A673 (cell line): ENCODE measurements around the gene ZBTB16. TPM values are rescaled to one million over a fixed set of nuclear protein-coding genes. Genes with fewer than 3 reads are reported as not detected.

Experiments used
- BruUV-seq: library from RNA; stranded (reverse); fragments of 400-500 nt; replicated peaks from 2 replicates; lab custom pipeline; 2021; lab: Mats Ljungman, UMichigan
- CTCF ChIA-PET: fragments of 300-600 bp; sonication (Branson Sonifier 250); formaldehyde crosslinking; loops from one replicate; lab custom pipeline; 2022; ENCODE audit warnings: antibody characterized with exemption; lab: Charles Lee
- POLR2A ChIA-PET: fragments of 300-600 bp; sonication (Branson Sonifier 250); formaldehyde crosslinking; loops from one replicate; lab custom pipeline; 2022; ENCODE audit warnings: antibody characterized with exemption; ENCODE audit not compliant: low non-redundant PET; lab: Charles Lee
- DNase-seq: peaks from one replicate; pipeline ENCODE4 v3.0.0-alpha.2; 2015; ENCODE audit warnings: low spot score
- H3K27ac ChIP-seq: fragments of 200-600 bp; sonication (generic); 2 replicates; pipeline ENCODE4 v1.5.1; 2016; ENCODE audit warnings: mixed run types, low read depth, mild to moderate bottlenecking, mixed read lengths, antibody characterized with exemption, low read length; ENCODE audit not compliant: poor library complexity, severe bottlenecking
- H3K27me3 ChIP-seq: fragments of 200-600 bp; sonication (generic); replicated peaks from 2 replicates; pipeline ENCODE4 v1.6.1; 2017; ENCODE audit warnings: mixed run types, low read depth, mild to moderate bottlenecking, mixed read lengths, antibody characterized with exemption, low read length; ENCODE audit not compliant: insufficient read depth, poor library complexity
- H3K36me3 ChIP-seq: fragments of 200-600 bp; sonication (generic); 2 replicates; pipeline ENCODE4 v1.6.1; 2016; ENCODE audit warnings: mixed run types, mild to moderate bottlenecking, mixed read lengths, antibody characterized with exemption, low read length; ENCODE audit not compliant: insufficient read depth, poor library complexity, severe bottlenecking
- H3K4me1 ChIP-seq: fragments of 200-600 bp; sonication (generic); 2 replicates; pipeline ENCODE4 v1.6.1; 2017; ENCODE audit warnings: mixed run types, mild to moderate bottlenecking, mixed read lengths, antibody characterized with exemption, low read length; ENCODE audit not compliant: insufficient read depth, poor library complexity, severe bottlenecking
- H3K4me3 ChIP-seq: fragments of 200-600 bp; sonication (generic); 2 replicates; pipeline ENCODE4 v1.5.1; 2016; ENCODE audit warnings: low read depth, mixed run types, mild to moderate bottlenecking, mixed read lengths, low read length; ENCODE audit not compliant: poor library complexity, severe bottlenecking
- H3K9me3 ChIP-seq: fragments of 200-600 bp; sonication (generic); 2 replicates; pipeline ENCODE4 v1.6.1; 2016; ENCODE audit warnings: mixed run types, low read depth, mild to moderate bottlenecking, mixed read lengths, antibody characterized with exemption, low read length; ENCODE audit not compliant: poor library complexity, severe bottlenecking
- EZH2 ChIP-seq: fragments of 200-600 bp; sonication (generic); IDR thresholded peaks from 2 replicates; pipeline ENCODE4 v1.6.1; 2017; ENCODE audit warnings: borderline replicate concordance, low read depth, mild to moderate bottlenecking, mixed read lengths, antibody characterized with exemption, low read length; ENCODE audit not compliant: poor library complexity, severe bottlenecking
- intact Hi-C: fragments of 100-400 bp; cut with micrococcal nuclease; formaldehyde crosslinking; loops from one replicate; pipeline ENCODE4 v1.10.0; 2022; ENCODE audit not compliant: unreplicated experiment
- total RNA-seq: library from RNA; stranded (reverse); gene quantifications from 2 replicates; pipeline ENCODE4 v1.2.3, GENCODE V29; 2021
- TF ChIP-seq, protein P1 (sequence below): fragments of 300-800, 200-600 bp; sonication (generic); conservative IDR thresholded peaks from 2 replicates; pipeline ENCODE4 v1.5.1; 2017; ENCODE audit warnings: low read depth, mild to moderate bottlenecking, antibody characterized with exemption, low read length, moderate library complexity, mixed read lengths

ZBTB16 gene
- total RNA-seq, 1 experiment from 2014 or later = 12.0 TPM

GRCh38 chr11:114169321-114169749, 109.8 kb downstream of the ZBTB16 start:
- no peak overlapping the region for H3K27ac ChIP-seq
- no peaks in the 10 kb centered on the region for H3K9me3 ChIP-seq
- no peaks in the 10 kb centered on the region for H3K27me3 ChIP-seq
- DNase-seq = no peak
- TF ChIP-seq EZH2 = no peak
- TF ChIP-seq, protein P1, sequence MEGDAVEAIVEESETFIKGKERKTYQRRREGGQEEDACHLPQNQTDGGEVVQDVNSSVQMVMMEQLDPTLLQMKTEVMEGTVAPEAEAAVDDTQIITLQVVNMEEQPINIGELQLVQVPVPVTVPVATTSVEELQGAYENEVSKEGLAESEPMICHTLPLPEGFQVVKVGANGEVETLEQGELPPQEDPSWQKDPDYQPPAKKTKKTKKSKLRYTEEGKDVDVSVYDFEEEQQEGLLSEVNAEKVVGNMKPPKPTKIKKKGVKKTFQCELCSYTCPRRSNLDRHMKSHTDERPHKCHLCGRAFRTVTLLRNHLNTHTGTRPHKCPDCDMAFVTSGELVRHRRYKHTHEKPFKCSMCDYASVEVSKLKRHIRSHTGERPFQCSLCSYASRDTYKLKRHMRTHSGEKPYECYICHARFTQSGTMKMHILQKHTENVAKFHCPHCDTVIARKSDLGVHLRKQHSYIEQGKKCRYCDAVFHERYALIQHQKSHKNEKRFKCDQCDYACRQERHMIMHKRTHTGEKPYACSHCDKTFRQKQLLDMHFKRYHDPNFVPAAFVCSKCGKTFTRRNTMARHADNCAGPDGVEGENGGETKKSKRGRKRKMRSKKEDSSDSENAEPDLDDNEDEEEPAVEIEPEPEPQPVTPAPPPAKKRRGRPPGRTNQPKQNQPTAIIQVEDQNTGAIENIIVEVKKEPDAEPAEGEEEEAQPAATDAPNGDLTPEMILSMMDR = no peak
- BruUV-seq = no TSS peak
- H3K4me1 ChIP-seq = peaks cover 95% of the 10 kb centered on the region
- H3K36me3 ChIP-seq = no peaks in the 10 kb centered on the region
- ChIA-PET CTCF (interaction anchor here (0.6 kb wide), 1 partner anchor 42 kb away, joined by 4 read pairs; no protein-coding TSS in a partner anchor), POLR2A (no interaction called here)
- H3K4me3 ChIP-seq = no peak overlapping the region
- intact Hi-C loops = no loop called here

DNA sequence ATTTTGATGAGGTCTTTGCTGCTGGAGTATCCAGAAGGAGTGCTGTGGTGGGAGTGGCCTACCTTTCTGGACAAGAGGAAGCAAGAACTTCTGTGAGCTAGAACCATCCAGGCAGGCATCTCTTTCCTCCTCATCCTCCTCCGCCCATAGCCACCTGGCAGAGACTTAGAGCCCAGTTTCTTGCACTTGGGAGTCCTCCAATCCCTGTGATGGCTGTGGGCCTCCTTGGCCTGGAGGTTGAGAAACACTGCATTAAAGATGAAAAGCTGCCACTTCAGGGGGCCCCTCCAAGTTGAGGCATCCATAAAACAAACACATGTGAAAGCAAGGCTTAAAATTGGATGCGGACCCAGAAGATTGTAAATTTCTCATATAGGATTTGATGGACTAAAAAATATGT, 110.3 kb downstream of the ZBTB16 start:
- H3K4me3 ChIP-seq = no peak overlapping the region
- BruUV-seq = no TSS peak
- no peaks in the 10 kb centered on the region for H3K9me3 ChIP-seq
- TF ChIP-seq, protein P1 = no peak
- no peak for TF ChIP-seq EZH2
- H3K27ac ChIP-seq = no peak overlapping the region
- H3K4me1 ChIP-seq = peaks cover 90% of the 10 kb centered on the region
- H3K27me3 ChIP-seq = no peaks in the 10 kb centered on the region
- DNase-seq = no peak
- intact Hi-C loops = no loop called here
- H3K36me3 ChIP-seq = no peaks in the 10 kb centered on the region
- ChIA-PET CTCF (interaction anchor here (0.6 kb wide), 1 partner anchor 41 kb away, joined by 4 read pairs; no protein-coding TSS in a partner anchor), POLR2A (interaction anchor here (0.5 kb wide), 1 partner anchor 64 kb away, joined by 15 read pairs; no protein-coding TSS in a partner anchor)

DNA sequence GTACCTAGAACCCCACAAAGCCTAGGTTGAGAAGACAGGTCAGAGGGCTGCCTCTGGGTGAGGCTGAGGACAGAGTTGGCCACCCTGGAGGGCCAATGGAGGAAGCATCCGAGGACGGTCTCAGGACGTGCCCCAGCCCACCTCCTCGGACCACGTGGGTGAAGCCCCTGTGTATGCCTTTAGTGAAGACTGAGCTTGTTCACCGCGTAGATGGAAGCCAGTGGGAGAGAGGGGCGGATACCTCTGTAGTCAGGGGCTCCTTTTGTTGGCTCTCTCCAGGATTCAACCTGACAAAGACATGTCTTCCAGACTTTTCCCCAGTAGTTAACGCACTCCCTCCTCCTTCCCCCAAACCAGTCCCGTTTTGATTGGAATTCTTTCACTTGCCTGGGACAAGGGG, 110.7 kb downstream of the ZBTB16 start:
- intact Hi-C loops = no loop called here
- H3K4me3 ChIP-seq = no peak overlapping the region
- DNase-seq = no peak
- H3K4me1 ChIP-seq = peaks cover 86% of the 10 kb centered on the region
- POLR2A ChIA-PET = interaction anchor here (0.5 kb wide), 1 partner anchor 63 kb away, joined by 15 read pairs; no protein-coding TSS in a partner anchor
- CTCF ChIA-PET = interaction anchor here (0.6 kb wide), 1 partner anchor 41 kb away, joined by 4 read pairs; no protein-coding TSS in a partner anchor
- no peaks in the 10 kb centered on the region for H3K36me3 ChIP-seq
- TF ChIP-seq, protein P1 = no peak
- TF ChIP-seq EZH2 = no peak
- no peaks in the 10 kb centered on the region for H3K27me3 ChIP-seq
- H3K27ac ChIP-seq = no peak overlapping the region
- no peaks in the 10 kb centered on the region for H3K9me3 ChIP-seq
- BruUV-seq = no TSS peak
